HL-60 (cell line): ENCODE results near the gene GNAT1.

Source experiments
- DNase-seq, 2 experiments: peaks; one replicate each; pipeline ENCODE4 v3.0.0-alpha.2; 2010 to 2020; ENCODE audit warnings: low read depth in 1 of 2, low spot score in 1 of 2
- H3K27ac ChIP-seq: fragments of 250-450 bp; sonication (Bioruptor Pico); replicated peaks from 2 replicates; pipeline ENCODE4 v1.5.1; 2020; ENCODE audit warnings: mild to moderate bottlenecking, moderate library complexity
- H3K27me3 ChIP-seq: fragments of 250-450 bp; sonication (Bioruptor Pico); 2 replicates; pipeline ENCODE4 v1.5.1; 2021; ENCODE audit warnings: mild to moderate bottlenecking, moderate library complexity; ENCODE audit not compliant: insufficient read depth, poor library complexity, severe bottlenecking
- H3K4me3 ChIP-seq: replicated peaks from 2 replicates; pipeline ENCODE4 v1.5.1; 2011; ENCODE audit warnings: mild to moderate bottlenecking, control low read depth, low read length; ENCODE audit not compliant: insufficient read depth
- GABPA ChIP-seq: IDR thresholded peaks from 2 replicates; pipeline ENCODE4 v1.6.1; 2012; ENCODE audit warnings: low read depth
- POLR2AphosphoS5 ChIP-seq: IDR thresholded peaks from 2 replicates; pipeline ENCODE4 v1.6.1; 2012; ENCODE audit warnings: low read depth
- REST ChIP-seq: IDR thresholded peaks from 2 replicates; pipeline ENCODE4 v1.6.1; 2012; ENCODE audit warnings: low read depth; ENCODE audit not compliant: insufficient replicate concordance
- SPI1 ChIP-seq: IDR thresholded peaks from 2 replicates; pipeline ENCODE4 v1.6.1; 2012; ENCODE audit warnings: low read depth, mild to moderate bottlenecking, borderline replicate concordance
- TF ChIP-seq, protein P1 (sequence below): IDR thresholded peaks from one replicate; pipeline ENCODE4 v1.5.1; 2011; ENCODE audit warnings: low read length, control low read depth, inconsistent platforms; ENCODE audit not compliant: insufficient read depth

Gene GNAT1

GRCh38 chr3:50219285-50219684, 27.9 kb downstream of the GNAT1 start:
- TF ChIP-seq GABPA: no peak
- TF ChIP-seq REST: no peak
- TF ChIP-seq POLR2AphosphoS5: no peak
- no peak for TF ChIP-seq SPI1
- TF ChIP-seq, protein P1, sequence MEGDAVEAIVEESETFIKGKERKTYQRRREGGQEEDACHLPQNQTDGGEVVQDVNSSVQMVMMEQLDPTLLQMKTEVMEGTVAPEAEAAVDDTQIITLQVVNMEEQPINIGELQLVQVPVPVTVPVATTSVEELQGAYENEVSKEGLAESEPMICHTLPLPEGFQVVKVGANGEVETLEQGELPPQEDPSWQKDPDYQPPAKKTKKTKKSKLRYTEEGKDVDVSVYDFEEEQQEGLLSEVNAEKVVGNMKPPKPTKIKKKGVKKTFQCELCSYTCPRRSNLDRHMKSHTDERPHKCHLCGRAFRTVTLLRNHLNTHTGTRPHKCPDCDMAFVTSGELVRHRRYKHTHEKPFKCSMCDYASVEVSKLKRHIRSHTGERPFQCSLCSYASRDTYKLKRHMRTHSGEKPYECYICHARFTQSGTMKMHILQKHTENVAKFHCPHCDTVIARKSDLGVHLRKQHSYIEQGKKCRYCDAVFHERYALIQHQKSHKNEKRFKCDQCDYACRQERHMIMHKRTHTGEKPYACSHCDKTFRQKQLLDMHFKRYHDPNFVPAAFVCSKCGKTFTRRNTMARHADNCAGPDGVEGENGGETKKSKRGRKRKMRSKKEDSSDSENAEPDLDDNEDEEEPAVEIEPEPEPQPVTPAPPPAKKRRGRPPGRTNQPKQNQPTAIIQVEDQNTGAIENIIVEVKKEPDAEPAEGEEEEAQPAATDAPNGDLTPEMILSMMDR: no peak
- Histone ChIP-seq H3K27ac (no peak overlapping the region), H3K4me3 (no peak overlapping the region), H3K27me3 (no peaks in the 10 kb centered on the region)
- DNase-seq: no peak

GRCh38 chr3:50220109-50220508, 28.7 kb downstream of the GNAT1 start:
- Histone ChIP-seq H3K27ac (no peak overlapping the region), H3K27me3 (no peaks in the 10 kb centered on the region), H3K4me3 (no peak overlapping the region)
- TF ChIP-seq REST (no peak), GABPA (no peak), POLR2AphosphoS5 (no peak), SPI1 (no peak)
- TF ChIP-seq, protein P1: no peak
- no peak for DNase-seq

DNA sequence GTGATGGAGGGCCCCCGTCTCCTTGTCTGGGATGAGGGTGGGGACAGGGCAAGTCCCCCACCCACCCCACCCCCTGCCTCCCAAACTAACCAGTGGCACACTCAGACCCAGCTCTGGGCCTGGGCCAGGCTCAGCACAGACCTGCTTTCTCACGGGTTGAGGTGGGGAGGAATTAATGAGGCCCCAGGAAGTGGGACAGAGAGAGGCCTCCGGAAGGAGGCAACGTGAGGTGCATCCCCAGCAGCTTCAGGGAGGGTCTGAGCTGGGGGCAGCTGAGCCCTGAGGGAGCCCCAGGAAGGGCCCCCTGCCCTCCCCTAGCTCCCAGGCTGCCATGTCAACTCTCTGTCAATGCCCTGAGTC, 29.6 kb downstream of the GNAT1 start:
- no peaks in the 10 kb centered on the region for H3K27me3 ChIP-seq

More for the DNA sequence above, 29.6 kb downstream of the GNAT1 start:
- no peak for DNase-seq
- no peak for TF ChIP-seq REST
- TF ChIP-seq, protein P1: no peak
- no peak overlapping the region for H3K4me3 ChIP-seq
- H3K27ac ChIP-seq: no peak overlapping the region
